Keratinocyte (primary cell): Measurements from ENCODE around the gene CDKN2AIP. TPM values are rescaled to one million over a fixed set of nuclear protein-coding genes. Genes with fewer than 3 reads are reported as not detected.
"Not testable (repeated sequence)": the region's sequence is repeated elsewhere in the genome, so short reads cannot be mapped to it uniquely, and the experiment has no call there.

Source experiments
- DNase-seq: peaks from one replicate; pipeline ENCODE4 v3.0.0-alpha.2; 2011; ENCODE audit warnings: low read depth, missing footprints, low spot score
- FAIRE-seq: peaks from 2 replicates; lab custom pipeline; 2011; peaks lifted over from hg19 to GRCh38; lab: Jason Lieb, UNC
- H2AFZ ChIP-seq: 2 replicates; pipeline ENCODE4 v1.6.0; 2012; ENCODE audit warnings: low read length, control low read depth, inconsistent platforms; ENCODE audit not compliant: control insufficient read depth
- H3K27ac ChIP-seq: 2 replicates; pipeline ENCODE4 v1.5.1; 2011; ENCODE audit warnings: low read length; ENCODE audit not compliant: control insufficient read depth, insufficient read depth
- H3K27me3 ChIP-seq: 3 replicates; pipeline ENCODE4 v1.6.0; 2011; ENCODE audit warnings: low read length; ENCODE audit not compliant: control insufficient read depth, insufficient read depth; ENCODE audit errors: extremely low read depth
- H3K36me3 ChIP-seq, 2 experiments: 2 replicates in 1 of 2; 3 replicates in 1 of 2; pipeline ENCODE4 v1.5.1; 2011; ENCODE audit warnings: low read length in 2 of 2, mild to moderate bottlenecking in 1 of 2; ENCODE audit not compliant: control insufficient read depth in 2 of 2, insufficient read depth in 2 of 2; ENCODE audit errors: extremely low read depth in 1 of 2
- H3K4me1 ChIP-seq: 3 replicates; pipeline ENCODE4 v1.5.1; 2011; ENCODE audit warnings: low read length; ENCODE audit not compliant: control insufficient read depth, insufficient read depth; ENCODE audit errors: extremely low read depth
- H3K4me2 ChIP-seq: 3 replicates; pipeline ENCODE4 v1.6.0; 2011; ENCODE audit warnings: low read depth, low read length; ENCODE audit not compliant: control insufficient read depth, insufficient read depth; ENCODE audit errors: extremely low read depth
- H3K4me3 ChIP-seq, 3 experiments: fragments of 200-600 bp in 1 of 3; sonication (generic) in 1 of 3; 2 replicates in 2 of 3; 3 replicates in 1 of 3; pipeline ENCODE4 v1.5.1; 2011 to 2016; ENCODE audit warnings: low read length in 3 of 3, mild to moderate bottlenecking in 3 of 3, control low read depth in 2 of 3, inconsistent platforms in 1 of 3, low read depth in 1 of 3, mixed read lengths in 1 of 3, mixed run types in 1 of 3, moderate library complexity in 1 of 3; ENCODE audit not compliant: control insufficient read depth in 2 of 3, insufficient read depth in 2 of 3; ENCODE audit errors: extremely low read depth in 1 of 3
- H3K79me2 ChIP-seq: 2 replicates; pipeline ENCODE4 v1.6.0; 2012; ENCODE audit warnings: low read length; ENCODE audit not compliant: control insufficient read depth, insufficient read depth
- H3K9ac ChIP-seq: 3 replicates; pipeline ENCODE4 v1.6.0; 2011; ENCODE audit warnings: low read length; ENCODE audit not compliant: control insufficient read depth, insufficient read depth; ENCODE audit errors: extremely low read depth
- H3K9me1 ChIP-seq: 3 replicates; pipeline ENCODE4 v1.6.0; 2011; ENCODE audit warnings: low read length; ENCODE audit not compliant: control insufficient read depth, insufficient read depth; ENCODE audit errors: extremely low read depth
- H3K9me3 ChIP-seq: 2 replicates; pipeline ENCODE4 v1.5.1; 2012; ENCODE audit warnings: low read depth, low read length; ENCODE audit not compliant: control insufficient read depth
- H4K20me1 ChIP-seq: 3 replicates; pipeline ENCODE4 v1.6.0; 2011; ENCODE audit warnings: low read length; ENCODE audit not compliant: control insufficient read depth, insufficient read depth; ENCODE audit errors: extremely low read depth
- CTCF ChIP-seq, 3 experiments: IDR thresholded peaks in 1 of 3; conservative IDR thresholded peaks in 1 of 3; optimal IDR thresholded peaks in 1 of 3; 2 replicates in 2 of 3; 3 replicates in 1 of 3; pipeline versions ENCODE3 to v1.5.1; 2011; ENCODE audit warnings: low read length in 3 of 3, mild to moderate bottlenecking in 3 of 3, moderate library complexity in 2 of 3, control low read depth in 1 of 3, inconsistent platforms in 1 of 3; ENCODE audit not compliant: insufficient read depth in 2 of 3; ENCODE audit errors: extremely low read depth in 1 of 3
- EZH2 ChIP-seq: IDR thresholded peaks from one replicate; pipeline ENCODE4 v1.6.1; 2012; ENCODE audit warnings: inconsistent platforms, mild to moderate bottlenecking, low read length, moderate library complexity
- dilution Hi-C: fragments of 300-500 bp; cut with MboI; formaldehyde crosslinking; loops from one replicate; pipeline ENCODE4 v1.7.0; 2020; ENCODE audit warnings: low sequenced_read_pairs; ENCODE audit not compliant: extremely low pct_ligation_motif_present
- polyA plus RNA-seq, 5 experiments: library from polyadenylated mRNA; depleted of rRNA in 3 of 5; stranded (reverse) in 3 of 5; stranded (forward) in 1 of 5; unstranded in 1 of 5; fragments of >200 nt; gene quantifications; 1 replicate in 1 of 5; 2 replicates in 3 of 5; 3 replicates in 1 of 5; pipeline versions ENCODE4 v1.2.1 to v1.2.3, GENCODE V29; 2011 to 2012; ENCODE audit warnings: missing spikeins in 2 of 5, low read depth in 1 of 5, low replicate concordance in 1 of 5

The CDKN2AIP gene
- polyA plus RNA-seq, 1 donor (not counting 4 experiments of a cell fraction or from before 2014, with no cell fraction given): 13.6 TPM

GRCh38 chr4:183431614-183432013 lies 12.8 kb upstream of the CDKN2AIP start:
- TF ChIP-seq CTCF (optimal IDR thresholded peaks at IDR 0.05 in 1 of 3, IDR thresholded peaks at IDR 0.05 in 1 of 3, conservative IDR thresholded peaks at IDR 0.05 in 1 of 3; ENCODE audit: extremely low read depth in 1 of 3, insufficient read depth in 2 of 3, low read length in 3 of 3): no peak
- TF ChIP-seq EZH2: no peak
- Histone ChIP-seq H3K9me1 (no peaks in the 10 kb centered on the region), H3K27me3 (no peaks in the 10 kb centered on the region), H2AFZ (no peak overlapping the region), H3K9ac (no peak overlapping the region), H3K4me2 (no peak overlapping the region), H3K79me2 (no peaks in the 10 kb centered on the region), H4K20me1 (no peaks in the 10 kb centered on the region), H3K36me3 (no peaks in the 10 kb centered on the region), H3K27ac (no peak overlapping the region), H3K4me3 (no peak overlapping the region), H3K4me1 (peaks cover 4% of the 10 kb centered on the region), H3K9me3 (no peaks in the 10 kb centered on the region)
- DNase-seq (no peak), FAIRE-seq (no peak)
- dilution Hi-C loops: no loop called here

- H2AFZ ChIP-seq, H3K4me2 ChIP-seq, H3K27me3 ChIP-seq, H3K9me1 ChIP-seq, H4K20me1 ChIP-seq, dilution Hi-C loops, H3K79me2 ChIP-seq, H3K9ac ChIP-seq, H3K27ac ChIP-seq, FAIRE-seq, H3K4me3 ChIP-seq, DNase-seq, H3K36me3 ChIP-seq, H3K9me3 ChIP-seq, H3K4me1 ChIP-seq: not testable (repeated sequence)
Measured at GRCh38 chr4:183433183-183433582, 11.3 kb upstream of the CDKN2AIP start.

DNA sequence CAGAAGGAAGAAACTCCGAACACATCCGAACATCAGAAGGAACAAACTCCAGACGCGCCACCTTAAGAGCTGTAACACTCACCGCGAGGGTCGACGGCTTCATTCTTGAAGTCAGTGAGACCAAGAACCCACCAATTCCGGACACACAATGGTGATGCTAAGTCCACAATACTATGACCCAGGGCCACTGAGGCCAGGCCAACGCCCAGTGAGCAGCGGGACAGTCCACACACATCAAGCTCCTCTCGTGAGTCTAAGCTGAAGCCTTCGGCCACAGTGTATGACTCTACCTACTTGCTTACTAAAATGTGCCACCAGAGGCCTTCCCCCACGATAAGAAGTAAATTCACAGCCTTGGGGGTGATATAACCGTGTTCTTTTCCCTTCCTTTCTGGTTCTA lies 10.2 kb upstream of the CDKN2AIP start:
- no peak overlapping the region for H3K4me2 ChIP-seq
- H3K9me1 ChIP-seq: no peaks in the 10 kb centered on the region
- no peak for FAIRE-seq
- H3K27me3 ChIP-seq: no peaks in the 10 kb centered on the region
- no peaks in the 10 kb centered on the region for H3K79me2 ChIP-seq
- dilution Hi-C loops: no loop called here
- H3K9ac ChIP-seq: no peak overlapping the region
- no peaks in the 10 kb centered on the region for H4K20me1 ChIP-seq
- peaks cover 17% of the 10 kb centered on the region for H3K4me1 ChIP-seq
- no peak overlapping the region for H3K27ac ChIP-seq
- TF ChIP-seq EZH2: no peak
- no peak overlapping the region for H3K4me3 ChIP-seq
- no peaks in the 10 kb centered on the region for H3K9me3 ChIP-seq
- DNase-seq: no peak
- H3K36me3 ChIP-seq: no peaks in the 10 kb centered on the region
- H2AFZ ChIP-seq: no peak overlapping the region
